Thoracic aorta (tissue), 2 donors: ENCODE results near the gene PRSS36. TPM values are rescaled to one million over a fixed set of nuclear protein-coding genes. Genes with fewer than 3 reads are reported as not detected.
"Not testable (repeated sequence)": the region's sequence is repeated elsewhere in the genome, so short reads cannot be mapped to it uniquely, and the experiment has no call there.

Source experiments
- ATAC-seq: fragments of 150-250 bp; one replicate; pipeline ENCODE4 v1.8.0; 2017; ENCODE audit warnings: low read depth; ENCODE audit not compliant: insufficient number of reproducible peaks, low FRiP score
- DNase-seq: peaks from one replicate; pipeline ENCODE4 v3.0.0-alpha.2; 2020; ENCODE audit warnings: low spot score
- H3K27ac ChIP-seq, 2 donors: fragments of 200-600 bp; sonication (generic); 1 replicate in 1 of 2; 2 replicates in 1 of 2; pipeline ENCODE4 v1.5.1; 2016; ENCODE audit warnings: mild to moderate bottlenecking in 2 of 2, moderate library complexity in 2 of 2
- H3K27me3 ChIP-seq: fragments of 200-600 bp; sonication (generic); replicated peaks from 2 replicates; pipeline ENCODE4 v1.6.0; 2016; ENCODE audit warnings: mild to moderate bottlenecking; ENCODE audit not compliant: insufficient read depth
- H3K36me3 ChIP-seq: fragments of 200-600 bp; sonication (generic); one replicate; pipeline ENCODE4 v1.5.1; 2016
- H3K4me1 ChIP-seq, 2 donors: fragments of 200-600 bp; sonication (generic); 1 replicate in 1 of 2; 2 replicates in 1 of 2; pipeline versions ENCODE4 v1.5.1 to v1.6.0; 2016; ENCODE audit warnings: low read depth in 2 of 2, mild to moderate bottlenecking in 1 of 2; ENCODE audit not compliant: control insufficient read depth in 1 of 2
- H3K4me3 ChIP-seq: fragments of 200-600 bp; sonication (generic); 2 replicates; pipeline ENCODE4 v1.5.1; 2016; ENCODE audit warnings: mild to moderate bottlenecking
- H3K9me3 ChIP-seq: fragments of 200-600 bp; sonication (generic); 2 replicates; pipeline ENCODE4 v1.5.1; 2016
- CTCF ChIP-seq: fragments of 200-600 bp; sonication (generic); IDR thresholded peaks from one replicate; pipeline ENCODE4 v1.5.1; 2019; ENCODE audit warnings: antibody characterized with exemption
- total RNA-seq, 2 donors: library from RNA; depleted of rRNA; stranded (reverse); fragments of >200 nt; gene quantifications; one replicate each; pipeline versions ENCODE4 v1.1.0 to v1.2.3, GENCODE V29; 2016

PRSS36 gene
- total RNA-seq, 2 donors from 2014 or later: 1.3 to 14.8 TPM

GRCh38 chr16:31148281-31148728 lies 1.6 kb downstream of the PRSS36 start:
- Histone ChIP-seq H3K9me3 (no peaks in the 10 kb centered on the region), H3K4me3 (no peak overlapping the region), H3K36me3 (no peaks in the 10 kb centered on the region), H3K27ac (no peak overlapping the region), H3K4me1 (no peaks in the 10 kb centered on the region), H3K27me3 (no peaks in the 10 kb centered on the region)
- ATAC-seq (no peak), DNase-seq (no peak)
- TF ChIP-seq CTCF: no peak

GRCh38 chr16:31147574-31147973 lies 2.3 kb downstream of the PRSS36 start:
- no peaks in the 10 kb centered on the region for H3K27me3 ChIP-seq
- no peaks in the 10 kb centered on the region for H3K9me3 ChIP-seq
- H3K4me3 ChIP-seq: no peak overlapping the region
- ATAC-seq: no peak
- no peak for DNase-seq
- TF ChIP-seq CTCF: no peak
- no peaks in the 10 kb centered on the region for H3K36me3 ChIP-seq
- H3K27ac ChIP-seq: no peak overlapping the region
- peaks cover 0 to 6% of the 10 kb centered on the region in 2 donors for H3K4me1 ChIP-seq

GRCh38 chr16:31145398-31145990 lies 4.4 kb downstream of the PRSS36 start:
- no peak for ATAC-seq
- TF ChIP-seq CTCF: no peak
- H3K36me3 ChIP-seq: no peaks in the 10 kb centered on the region

GRCh38 chr16:31144418-31144817 lies 5.4 kb downstream of the PRSS36 start:
- H3K36me3 ChIP-seq, ATAC-seq, DNase-seq, H3K27ac ChIP-seq, H3K9me3 ChIP-seq, H3K4me3 ChIP-seq, H3K27me3 ChIP-seq: not testable (repeated sequence)
- peaks cover 6 to 19% of the 10 kb centered on the region in 2 donors for H3K4me1 ChIP-seq

More at GRCh38 chr16:31145398-31145990, 4.4 kb downstream of the PRSS36 start:
- Histone ChIP-seq H3K4me1 (peaks cover 6 to 17% of the 10 kb centered on the region in 2 donors), H3K4me3 (no peak overlapping the region), H3K27ac (no peak overlapping the region), H3K27me3 (no peaks in the 10 kb centered on the region), H3K9me3 (no peaks in the 10 kb centered on the region)
- no peak for DNase-seq

- no peak for DNase-seq
- peaks cover 12 to 26% of the 10 kb centered on the region in 2 donors for H3K4me1 ChIP-seq
Measured at GRCh38 chr16:31143694-31144148, 6.1 kb downstream of the PRSS36 start.

More at GRCh38 chr16:31143694-31144148, 6.1 kb downstream of the PRSS36 start:
- H3K27me3 ChIP-seq: no peaks in the 10 kb centered on the region
- no peak for TF ChIP-seq CTCF
- H3K4me3 ChIP-seq: no peak overlapping the region
- ATAC-seq: no peak
- no peaks in the 10 kb centered on the region for H3K9me3 ChIP-seq
- no peaks in the 10 kb centered on the region for H3K36me3 ChIP-seq
- no peak overlapping the region for H3K27ac ChIP-seq
